HepG2 (cell line): ENCODE results near the gene MIA2. TPM values are rescaled to one million over a fixed set of nuclear protein-coding genes. Genes with fewer than 3 reads are reported as not detected.

Source experiments
- ATAC-seq: fragments of 200-7000 bp; cut with Tn5 transposase; 3 replicates; pipeline ENCODE4 v1.9.1; 2020; ENCODE audit warnings: mild to moderate bottlenecking, moderate library complexity
- BruUV-seq: library from RNA; stranded (reverse); fragments of 400-500 nt; replicated peaks from 2 replicates; lab custom pipeline; 2021; lab: Mats Ljungman, UMichigan
- CTCF ChIA-PET: fragments of 300-600 bp; formaldehyde crosslinking; extraction: SDS; loops from one replicate; lab custom pipeline; 2021; ENCODE audit warnings: low total read pairs, inconsistent platforms, low intra/inter-chr PET ratio; lab: Yijun Ruan, JAX
- POLR2A ChIA-PET: fragments of 350-600 bp; sonication (Branson Sonifier 250); formaldehyde crosslinking; loops from one replicate; lab custom pipeline; 2020; ENCODE audit warnings: antibody characterized with exemption, inconsistent platforms; lab: Yijun Ruan, JAX
- DNase-seq: peaks from one replicate; pipeline ENCODE4 v3.0.0-alpha.2; 2015; ENCODE audit warnings: low spot score
- FAIRE-seq: peaks from 3 replicates; lab custom pipeline; 2011; peaks lifted over from hg19 to GRCh38; lab: Jason Lieb, UNC
- H2AFZ ChIP-seq: one replicate; pipeline ENCODE4 v1.6.1; 2011; ENCODE audit warnings: low read length, inconsistent platforms
- H3K27ac ChIP-seq: fragments of 300-600 bp; 3 replicates; pipeline ENCODE4 v1.8.0; 2011; ENCODE audit warnings: mixed run types, mild to moderate bottlenecking, mixed read lengths, low read length, inconsistent platforms; ENCODE audit not compliant: insufficient read depth; ENCODE audit errors: extremely low read length
- H3K27me3 ChIP-seq, 2 experiments: fragments of 200-600 bp in 1 of 2; 2 replicates in 1 of 2; 3 replicates in 1 of 2; pipeline versions ENCODE4 v1.6.0 to v1.8.0; 2011; ENCODE audit warnings: low read length in 2 of 2, mild to moderate bottlenecking in 2 of 2, moderate library complexity in 2 of 2, inconsistent platforms in 1 of 2; ENCODE audit not compliant: insufficient read depth in 2 of 2, control insufficient read depth in 1 of 2
- H3K36me3 ChIP-seq, 2 experiments: fragments of 200-600 bp in 1 of 2; replicated peaks in 1 of 2; 2 replicates in 1 of 2; 3 replicates in 1 of 2; pipeline versions ENCODE4 v1.5.1 to v1.8.0; 2011; ENCODE audit warnings: low read length in 2 of 2, inconsistent platforms in 1 of 2; ENCODE audit not compliant: insufficient read depth in 2 of 2, control insufficient read depth in 1 of 2
- H3K4me1 ChIP-seq: 2 replicates; pipeline ENCODE4 v1.5.1; 2012; ENCODE audit warnings: low read length, inconsistent platforms; ENCODE audit not compliant: insufficient read depth
- H3K4me2 ChIP-seq: 2 replicates; pipeline ENCODE4 v1.6.0; 2011; ENCODE audit warnings: low read depth, low read length, inconsistent platforms
- H3K4me3 ChIP-seq, 3 experiments: fragments of 200-600 bp in 1 of 3; sonication (generic), shearing (Covaris generic) in 1 of 3; replicated peaks in 1 of 3; 2 replicates each; pipeline ENCODE4 v1.5.1; 2011 to 2016; ENCODE audit warnings: low read length in 3 of 3, inconsistent platforms in 2 of 3, low read depth in 2 of 3, mild to moderate bottlenecking in 2 of 3, control low read depth in 1 of 3, mixed read lengths in 1 of 3; ENCODE audit not compliant: insufficient read depth in 1 of 3
- H3K79me2 ChIP-seq: one replicate; pipeline ENCODE4 v1.6.1; 2011; ENCODE audit warnings: low read length, inconsistent platforms; ENCODE audit not compliant: insufficient read depth
- H3K9ac ChIP-seq: 2 replicates; pipeline ENCODE4 v1.6.0; 2011; ENCODE audit warnings: mild to moderate bottlenecking, low read depth, low read length, inconsistent platforms; ENCODE audit not compliant: insufficient read depth
- H3K9me3 ChIP-seq: 2 replicates; pipeline ENCODE4 v1.5.1; 2012; ENCODE audit warnings: mild to moderate bottlenecking, low read length
- H4K20me1 ChIP-seq: 2 replicates; pipeline ENCODE4 v1.6.0; 2011; ENCODE audit warnings: inconsistent platforms, mild to moderate bottlenecking, low read length, moderate library complexity; ENCODE audit not compliant: insufficient read depth
- ARID5B ChIP-seq: IDR thresholded peaks from 2 replicates; pipeline ENCODE4 v1.4.0; 2020; ENCODE audit warnings: mild to moderate bottlenecking, missing genetic modification reagents
- ARNT2 ChIP-seq: sonication (generic); formaldehyde crosslinking; IDR thresholded peaks from 2 replicates; pipeline ENCODE4 v1.8.0; 2022; ENCODE audit warnings: mild to moderate bottlenecking, low read depth, missing genetic modification reagents, moderate library complexity
- BCLAF1 ChIP-seq: fragments of 450-650 bp; IDR thresholded peaks from 2 replicates; pipeline ENCODE4 v1.6.1; 2017; ENCODE audit warnings: mild to moderate bottlenecking
- FOXC1 ChIP-seq: sonication (generic); formaldehyde crosslinking; IDR thresholded peaks from 2 replicates; pipeline ENCODE4 v1.8.0; 2022; ENCODE audit warnings: mild to moderate bottlenecking, missing genetic modification reagents, borderline replicate concordance
- HIVEP1 ChIP-seq: sonication (generic); formaldehyde crosslinking; IDR thresholded peaks from 2 replicates; pipeline ENCODE4 v1.4.0; 2020; ENCODE audit warnings: mild to moderate bottlenecking, missing genetic modification reagents
- KLF11 ChIP-seq: IDR thresholded peaks from 2 replicates; pipeline ENCODE4 v1.6.1; 2016; ENCODE audit warnings: missing compliant biosample characterization
- KLF13 ChIP-seq: sonication (generic); formaldehyde crosslinking; IDR thresholded peaks from 2 replicates; pipeline ENCODE4 v1.4.0; 2020; ENCODE audit warnings: mild to moderate bottlenecking, missing genetic modification reagents
- PAXIP1 ChIP-seq: sonication (generic); formaldehyde crosslinking; conservative IDR thresholded peaks from 2 replicates; pipeline ENCODE4 v1.4.0; 2020; ENCODE audit warnings: mild to moderate bottlenecking, missing genetic modification reagents, moderate library complexity
- PHF20 ChIP-seq: sonication (generic); formaldehyde crosslinking; IDR thresholded peaks from 2 replicates; pipeline ENCODE4 v1.5.0; 2020; ENCODE audit warnings: mild to moderate bottlenecking, missing genetic modification reagents
- SAP130 ChIP-seq: IDR thresholded peaks from 2 replicates; pipeline ENCODE4 v1.6.1; 2016; ENCODE audit warnings: low read depth
- TAF1 ChIP-seq: sonication (generic); formaldehyde crosslinking; IDR thresholded peaks from 2 replicates; pipeline ENCODE4 v1.4.0; 2020; ENCODE audit warnings: missing genetic modification reagents
- TCF7L2 ChIP-seq: IDR thresholded peaks from 2 replicates; pipeline ENCODE4 v1.6.1; 2011; ENCODE audit warnings: mild to moderate bottlenecking, low read depth, low read length, moderate library complexity
- ZNF34 ChIP-seq: sonication (generic); formaldehyde crosslinking; IDR thresholded peaks from 2 replicates; pipeline ENCODE4 v1.4.0; 2020; ENCODE audit warnings: mild to moderate bottlenecking, missing genetic modification reagents, borderline replicate concordance
- WGBS: methylation state at CpG from one replicate; pipeline ENCODE4 v1.1.6; 2017; ENCODE audit warnings: low lambda C conversion rate; 5-methylcytosine and 5-hydroxymethylcytosine counted together
- in situ Hi-C: cut with HindIII; loops from 2 replicates; pipeline ENCODE4 v1.10.0; 2017; ENCODE audit warnings: low pct_unique_long_range_greater_than_20kb; ENCODE audit not compliant: extremely low pct_ligation_motif_present
- intact Hi-C: fragments of 100-400 bp; cut with micrococcal nuclease; formaldehyde crosslinking; loops from one replicate; pipeline ENCODE4 v1.10.0; 2022; ENCODE audit not compliant: unreplicated experiment
- polyA plus RNA-seq, 8 experiments: library from polyadenylated mRNA; depleted of rRNA in 3 of 8; stranded (reverse) in 7 of 8; unstranded in 1 of 8; fragments of >200 nt; fragmentation: Illumina TruSeq in 4 of 8; extraction: Trizol in 4 of 8; gene quantifications; 2 replicates each; pipeline versions ENCODE4 v1.2.1 to v1.2.3, GENCODE V29; 2011 to 2016; ENCODE audit warnings: low read depth in 4 of 8, missing spikeins in 1 of 8, mixed read lengths in 1 of 8; ENCODE audit not compliant: insufficient read depth in 1 of 8
- total RNA-seq, 5 experiments: library from RNA; depleted of rRNA; stranded (reverse); fragments of >200 nt; fragmentation: Illumina TruSeq; extraction: Trizol; gene quantifications; 2 replicates each; pipeline ENCODE4 v1.2.3, GENCODE V29; 2016; ENCODE audit warnings: low read depth in 1 of 5

MIA2 gene
- total and polyA plus RNA-seq, 2 of the 13 experiments (the other 11 are each of a cell fraction or from before 2014, with no cell fraction given), result 134 to 158 TPM

GRCh38 chr14:39184628-39185255, 49.0 kb upstream of the MIA2 start:
- Histone ChIP-seq H3K4me3 (no peak overlapping the region), H3K4me1 (peaks cover 31% of the 10 kb centered on the region), H3K27me3 (no peaks in the 10 kb centered on the region), H3K36me3 (peaks cover 25 to 46% of the 10 kb centered on the region in 2 experiments), H3K4me2 (no peak overlapping the region), H2AFZ (no peak overlapping the region), H3K9me3 (no peaks in the 10 kb centered on the region), H3K79me2 (peaks cover 3% of the 10 kb centered on the region), H4K20me1 (no peaks in the 10 kb centered on the region; the same call in none of the 2 replicates), H3K9ac (no peak overlapping the region), H3K27ac (no peak overlapping the region)
- DNase-seq (no peak), ATAC-seq (peak; percentile 1), FAIRE-seq (no peak)
- CTCF ChIA-PET, result no interaction called here
- intact Hi-C loops, result no loop called here
- no TSS peak for BruUV-seq
- in situ Hi-C loops, result no loop called here
- WGBS, result 96% methylated on average over 4 of the region's 4 CpGs
- POLR2A ChIA-PET, result interaction anchor here (0.7 to 9.0 kb wide), 9 partner anchors 10 to 247 kb away, joined by 3 to 99 read pairs (median 10); partner anchors contain the start of genes FBXO33, PNN, SEC23A and TRAPPC6B
- TF ChIP-seq KLF11 (CRISPR knock-in tag) (no peak), ARNT2 (CRISPR knock-in tag) (no peak; the same call in 1 of the 2 replicates), ARID5B (0 out of 2 replicates have a peak, but pooled peaks have one; percentile 18), PHF20 (CRISPR knock-in tag) (peak; percentile 41; the same call in 1 of the 2 replicates), TAF1 (CRISPR knock-in tag) (no peak), FOXC1 (CRISPR knock-in tag) (0 out of 2 replicates have a peak, but pooled peaks have one; percentile 34), SAP130 (CRISPR knock-in tag) (no peak), TCF7L2 (no peak), HIVEP1 (no peak), ZNF34 (CRISPR knock-in tag) (no peak), PAXIP1 (no peak), BCLAF1 (no peak), KLF13 (CRISPR knock-in tag) (peak; percentile 74; the same call in 1 of the 2 replicates)
